GM21360 (cell line): ENCODE measurements around the gene ANXA2R.
A peak's percentile ranks its signal among the peaks of the same experiment; 100 is the strongest.
"Not testable (repeated sequence)": the region's sequence is repeated elsewhere in the genome, so short reads cannot be mapped to it uniquely, and the experiment has no call there.

ENCODE experiments used
- ATAC-seq: cut with Tn5 transposase; IDR thresholded peaks from one replicate; pipeline ENCODE4 v1.9.1; 2021; ENCODE audit warnings: mild to moderate bottlenecking, moderate library complexity; ENCODE audit not compliant: unreplicated experiment

Gene ANXA2R

DNA sequence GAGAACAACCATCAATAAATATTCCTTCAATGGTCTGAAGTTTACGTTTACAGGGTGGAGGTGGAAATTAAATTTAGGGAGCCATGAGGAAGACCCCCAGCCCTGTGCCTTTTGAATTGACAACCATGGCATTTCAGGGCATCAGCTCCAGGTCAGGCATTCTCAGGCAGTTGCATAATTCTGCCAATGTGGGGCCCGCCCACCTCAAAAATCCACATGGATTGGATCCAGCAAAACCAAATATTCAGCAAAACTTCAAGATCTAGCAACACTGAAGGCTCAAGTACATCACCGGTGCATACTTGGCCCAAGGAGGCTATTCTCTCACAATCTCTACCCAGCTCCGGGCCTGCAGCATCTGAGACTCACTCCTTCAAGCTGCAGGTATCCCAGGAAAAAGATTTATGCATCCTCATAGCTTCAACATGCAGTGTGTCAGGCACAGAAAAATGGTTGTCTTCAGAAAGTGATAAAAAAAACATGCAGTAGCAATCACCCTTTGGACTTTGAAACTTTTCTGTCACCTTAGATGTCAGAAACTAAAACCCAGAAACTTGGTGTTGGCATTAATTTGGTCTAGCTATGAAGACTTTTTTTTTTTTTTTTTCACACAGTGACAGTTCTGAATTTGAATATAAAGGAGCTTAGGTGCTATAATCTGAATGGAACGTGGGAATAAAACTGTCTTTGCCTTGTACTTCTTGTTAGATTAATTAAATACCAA, 21.4 kb upstream of the ANXA2R start:
- ATAC-seq: no peak

DNA sequence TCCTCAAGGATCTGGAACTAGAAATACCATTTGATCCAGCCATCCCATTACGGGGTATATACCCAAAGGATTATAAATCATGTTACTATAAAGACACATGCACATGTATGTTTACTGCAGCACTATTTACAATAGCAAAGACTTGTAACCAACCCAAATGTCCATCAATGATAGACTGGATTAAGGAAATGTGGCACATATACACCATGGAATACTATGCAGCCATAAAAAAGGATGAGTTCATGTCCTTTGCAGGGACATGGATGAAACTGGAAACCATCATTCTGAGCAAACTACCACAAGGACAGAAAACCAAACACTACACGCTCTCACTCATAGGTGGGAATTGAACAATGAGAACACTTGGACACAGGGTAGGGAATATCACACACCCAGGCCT, 19.9 kb upstream of the ANXA2R start:
- not testable (repeated sequence) for ATAC-seq

DNA sequence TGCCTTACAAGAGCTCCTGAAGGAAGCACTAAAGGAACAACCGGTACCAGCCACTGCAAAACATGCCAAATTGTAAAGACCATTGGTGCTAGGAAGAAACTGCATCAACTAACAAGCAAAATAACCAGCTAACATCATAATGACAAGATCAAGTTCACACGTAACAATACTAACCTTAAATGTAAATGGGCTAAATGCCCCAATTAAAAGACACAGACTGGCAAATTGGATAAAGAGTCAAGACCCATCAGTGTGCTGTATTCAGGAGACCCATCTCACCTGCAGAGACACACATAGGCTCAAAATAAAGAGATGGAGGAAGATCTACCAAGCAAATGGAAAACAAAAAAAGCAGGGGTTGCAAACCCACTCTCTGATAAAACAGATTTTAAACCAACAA, 15.0 kb upstream of the ANXA2R start:
- ATAC-seq: not testable (repeated sequence)

DNA sequence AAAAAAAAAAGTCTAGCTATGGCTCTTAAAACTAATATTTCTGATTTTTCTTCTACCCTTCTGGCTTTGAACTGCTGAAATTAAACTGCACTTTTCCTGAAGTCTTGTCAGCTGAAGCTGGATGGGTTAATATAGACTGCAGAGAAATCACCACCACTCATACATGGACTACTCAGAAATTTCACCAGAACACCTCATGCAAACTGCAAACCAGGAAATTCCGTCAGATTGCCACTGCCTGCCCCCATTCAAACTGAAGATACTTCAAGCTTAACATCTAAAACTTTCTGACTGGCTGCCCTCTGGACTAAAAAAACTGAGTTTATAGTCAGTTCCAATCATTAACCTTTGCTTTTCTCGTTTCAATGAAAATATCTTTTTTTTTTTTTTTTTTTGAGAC, 11.6 kb upstream of the ANXA2R start:
- ATAC-seq: no peak

DNA sequence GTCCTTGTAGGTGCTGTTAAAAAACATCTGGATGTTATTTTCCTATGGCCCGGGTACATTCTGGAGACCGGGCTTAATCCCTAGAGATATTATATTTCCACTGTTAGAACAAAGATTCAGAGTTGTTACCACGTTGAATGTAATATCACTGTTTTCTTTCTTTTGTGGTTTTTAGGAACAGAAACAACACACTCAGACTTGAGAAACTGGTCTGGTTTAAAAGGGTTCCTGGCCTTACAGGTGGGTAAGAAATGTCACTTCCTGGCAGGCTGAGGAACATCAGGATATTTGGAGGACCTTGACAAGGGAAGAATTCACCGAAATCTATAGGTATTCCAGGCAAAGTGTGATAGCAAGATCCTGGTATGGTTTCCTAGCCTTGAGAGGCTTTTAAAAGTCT, 10.3 kb upstream of the ANXA2R start:
- ATAC-seq: no peak

DNA sequence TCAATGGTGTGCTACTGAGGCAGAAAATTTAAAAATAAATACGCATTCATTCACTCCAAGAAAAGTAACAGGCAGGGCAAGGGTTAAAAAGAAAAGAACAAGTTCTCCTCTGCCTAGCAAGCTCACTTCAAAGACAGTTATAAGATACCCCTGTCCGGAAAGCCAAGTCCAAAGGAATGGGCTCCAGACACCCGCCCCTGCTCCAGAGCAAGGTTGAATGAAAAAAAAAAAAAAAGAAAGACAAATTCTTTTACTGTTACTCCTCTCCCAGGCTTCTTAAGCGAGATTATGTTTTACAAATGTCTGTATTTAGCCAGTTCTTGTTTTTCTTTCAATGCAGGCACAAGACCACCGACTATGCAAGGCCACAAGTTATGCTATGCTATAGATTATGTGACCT, 9.1 kb upstream of the ANXA2R start:
- ATAC-seq: no peak

DNA sequence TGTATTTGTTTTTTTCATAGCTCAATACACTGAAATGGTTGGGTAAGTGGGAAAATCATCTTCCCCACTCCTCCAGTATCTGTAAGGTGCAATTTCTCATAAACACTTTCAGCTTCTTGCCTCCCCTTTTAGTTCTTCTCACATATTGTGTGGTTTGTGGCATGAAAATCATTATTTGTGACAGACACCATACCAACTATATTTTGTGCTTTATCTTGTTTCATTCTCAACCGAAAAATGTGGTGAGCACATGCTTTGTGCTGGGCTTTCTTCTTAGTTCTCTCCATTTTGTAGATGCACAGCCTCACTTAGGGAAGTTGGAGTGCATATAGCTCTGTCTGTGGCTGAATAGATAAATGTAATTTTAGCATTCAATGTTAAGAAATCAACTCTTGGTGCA, 6.4 kb upstream of the ANXA2R start:
- ATAC-seq: no peak

DNA sequence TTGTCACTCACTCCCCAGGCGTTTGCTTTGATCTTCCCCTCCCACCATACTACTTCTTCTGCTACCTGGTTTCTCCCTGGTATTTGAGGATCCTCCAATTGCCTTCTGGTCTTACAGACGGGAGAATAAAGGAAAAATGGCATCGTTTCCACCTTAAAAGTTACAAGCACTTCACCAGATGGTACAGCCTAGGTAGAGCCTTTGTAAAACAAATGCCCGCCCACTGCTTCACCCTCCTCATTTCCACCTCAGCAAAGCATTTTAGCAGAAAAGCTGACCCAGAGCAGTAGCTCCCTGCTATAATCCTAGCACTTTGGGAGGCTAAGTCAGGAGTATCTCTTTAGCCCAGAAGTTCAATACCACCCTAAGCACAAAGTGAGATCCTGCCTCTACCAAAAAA, 5.1 kb upstream of the ANXA2R start:
- no peak for ATAC-seq

DNA sequence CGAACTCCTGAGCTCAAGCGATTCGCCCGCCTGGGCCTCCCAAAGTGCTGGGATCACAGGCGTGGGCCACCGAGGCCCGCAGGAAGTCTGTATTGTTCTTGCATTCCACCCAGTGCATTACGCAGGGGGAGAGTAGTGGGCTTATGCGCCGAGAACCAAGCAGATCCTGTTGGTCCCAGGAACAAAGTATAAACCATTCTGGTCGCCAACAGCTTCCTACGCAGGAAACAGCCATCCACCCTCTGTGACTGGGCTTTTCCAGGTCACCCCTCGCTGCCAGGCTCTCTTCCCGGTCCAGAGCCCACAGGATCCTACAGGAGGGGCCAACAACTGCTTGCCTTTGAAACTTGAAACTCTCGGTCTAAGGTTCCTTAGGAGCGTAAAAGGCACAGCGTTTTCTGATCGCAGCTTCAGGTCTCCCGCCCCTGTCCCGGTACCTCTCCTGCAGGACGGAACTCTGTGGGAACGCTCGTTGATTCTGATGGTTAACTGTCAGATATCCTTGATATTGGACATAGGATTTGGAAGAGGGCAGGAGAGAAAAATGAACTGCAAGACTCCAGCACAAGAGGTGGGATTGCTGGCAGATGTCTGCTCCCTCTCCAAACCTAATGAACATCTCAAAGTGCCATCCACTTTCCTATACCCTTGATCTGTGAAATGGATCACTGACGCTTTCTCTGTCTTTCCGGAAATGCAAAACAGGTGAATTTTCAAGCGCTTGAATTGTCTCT, 4.2 kb upstream of the ANXA2R start:
- no peak for ATAC-seq

DNA sequence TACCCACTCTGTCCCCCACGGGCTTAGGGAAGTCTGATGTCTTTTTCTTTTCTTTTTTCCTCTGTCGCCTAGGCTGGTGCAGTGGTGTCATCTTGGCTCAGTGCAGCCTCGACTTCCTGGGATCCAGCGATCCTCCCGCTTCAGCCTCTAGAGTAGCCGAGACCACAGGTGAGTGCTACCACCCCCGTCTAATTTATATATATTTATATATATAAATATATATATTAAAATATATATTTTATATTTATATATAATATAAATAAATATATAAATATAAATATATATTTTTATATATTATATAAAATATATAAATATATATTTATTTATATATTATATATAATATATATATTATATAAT, 3.3 kb upstream of the ANXA2R start:
- no peak for ATAC-seq

DNA sequence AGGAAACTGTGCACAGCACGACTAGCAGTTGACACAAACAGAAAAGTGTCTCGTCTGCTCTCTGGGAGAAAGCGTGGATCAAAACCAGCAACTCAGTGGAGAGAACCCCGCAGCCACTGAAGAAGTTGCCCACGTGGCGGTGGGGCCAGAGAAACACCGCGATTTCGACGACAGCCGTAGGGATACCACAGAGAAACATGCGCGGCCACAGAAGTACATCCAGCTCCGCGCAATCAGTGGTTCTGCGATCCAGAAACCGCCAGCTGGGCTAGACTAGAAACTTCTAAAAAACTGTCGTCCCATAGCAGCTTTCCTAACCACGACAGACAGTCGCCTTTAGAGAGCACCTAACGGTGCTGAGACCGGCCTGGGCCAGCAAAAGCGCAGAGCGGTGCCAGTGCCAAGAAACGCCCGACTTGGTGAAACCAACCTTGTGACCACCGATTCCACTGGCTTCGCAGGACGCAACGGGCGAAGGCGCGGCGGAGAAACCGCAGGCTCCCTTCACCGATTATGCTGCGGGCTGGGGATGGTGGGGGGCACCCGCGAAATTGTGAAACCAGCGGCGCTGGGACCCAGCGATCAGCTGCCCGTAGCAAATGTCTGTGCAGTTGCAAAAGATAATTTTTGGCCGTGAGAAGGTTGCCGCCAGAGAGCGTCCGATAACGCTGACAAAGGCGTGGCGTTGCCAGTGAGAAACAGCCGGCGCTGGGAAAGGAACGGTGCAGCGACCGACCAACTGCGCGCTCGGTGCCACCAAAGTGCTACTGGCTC, 2.7 kb upstream of the ANXA2R start:
- ATAC-seq: peak; percentile 7

DNA sequence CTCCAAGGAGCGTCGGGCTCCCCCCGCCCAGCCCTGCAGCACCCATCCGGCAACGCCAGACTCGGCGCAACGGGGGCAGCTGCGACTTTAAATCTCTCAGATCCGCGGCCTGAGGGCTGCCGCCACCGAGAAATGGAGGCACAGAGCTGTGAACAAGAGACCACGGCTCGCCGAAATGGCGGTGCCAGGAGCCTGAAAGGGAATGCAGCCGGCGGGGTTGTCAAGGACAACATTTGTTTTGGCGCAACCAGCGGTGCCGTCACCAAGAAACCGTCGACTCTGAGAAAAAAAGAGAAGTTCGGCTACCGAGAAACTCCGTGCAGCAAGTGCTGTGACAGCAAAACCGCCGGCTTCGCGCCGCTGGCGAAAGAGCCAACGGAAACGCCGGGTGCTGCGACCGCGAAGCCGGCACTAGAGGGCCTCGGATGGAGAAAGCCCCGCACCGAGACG, 2.1 kb upstream of the ANXA2R start:
- ATAC-seq: peak; percentile 18

DNA sequence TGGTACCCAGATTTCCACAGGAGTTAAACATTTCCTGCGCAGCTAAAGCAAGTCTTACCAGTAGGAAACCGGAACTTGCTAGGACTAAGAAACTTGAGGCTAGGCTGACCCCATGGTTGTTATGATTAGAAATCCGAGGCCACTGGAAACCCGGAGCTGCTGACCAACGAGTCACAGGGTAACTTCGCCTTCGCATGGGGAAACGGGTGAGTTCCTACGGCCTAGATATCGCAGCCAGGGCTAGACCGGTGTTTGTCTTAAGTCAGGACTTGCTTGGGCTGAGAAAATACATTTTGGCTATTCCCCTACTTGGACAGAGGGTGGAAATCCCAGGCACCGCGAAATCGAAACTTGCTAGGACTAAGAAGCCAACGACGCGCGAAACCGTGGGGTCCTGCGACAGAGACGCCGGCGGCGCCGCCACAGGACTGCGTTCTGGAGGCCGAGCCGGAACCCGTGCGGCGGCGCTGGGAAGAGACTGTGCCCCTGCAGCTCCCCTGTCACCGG, 1.6 kb upstream of the ANXA2R start:
- ATAC-seq: peak; percentile 18

DNA sequence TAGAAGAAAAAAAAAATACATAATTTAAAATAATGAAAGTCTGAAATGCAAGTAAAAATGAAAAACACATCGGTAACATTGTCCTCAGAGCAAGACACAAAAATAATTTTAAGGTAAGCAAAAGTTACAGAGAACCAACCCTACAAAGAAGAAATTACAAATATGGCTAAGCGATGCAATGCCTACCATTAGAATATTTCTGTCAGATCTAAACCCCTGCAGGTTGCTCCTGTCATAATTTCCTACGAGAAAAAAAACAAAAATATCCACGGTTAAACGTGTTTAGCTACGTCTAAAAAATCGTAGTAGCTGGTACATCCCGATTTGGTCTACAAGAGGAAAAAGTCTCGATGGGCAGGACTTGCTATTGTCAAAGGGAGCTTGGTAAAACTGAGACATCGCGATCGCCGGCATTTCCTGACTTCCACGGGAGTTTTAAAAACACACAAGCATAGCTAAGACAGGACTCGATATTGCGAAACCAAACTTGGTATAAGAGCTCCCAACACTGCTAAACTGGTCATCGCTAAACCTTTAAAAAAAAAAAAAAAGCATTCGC, 1.1 kb upstream of the ANXA2R start:
- no peak for ATAC-seq

DNA sequence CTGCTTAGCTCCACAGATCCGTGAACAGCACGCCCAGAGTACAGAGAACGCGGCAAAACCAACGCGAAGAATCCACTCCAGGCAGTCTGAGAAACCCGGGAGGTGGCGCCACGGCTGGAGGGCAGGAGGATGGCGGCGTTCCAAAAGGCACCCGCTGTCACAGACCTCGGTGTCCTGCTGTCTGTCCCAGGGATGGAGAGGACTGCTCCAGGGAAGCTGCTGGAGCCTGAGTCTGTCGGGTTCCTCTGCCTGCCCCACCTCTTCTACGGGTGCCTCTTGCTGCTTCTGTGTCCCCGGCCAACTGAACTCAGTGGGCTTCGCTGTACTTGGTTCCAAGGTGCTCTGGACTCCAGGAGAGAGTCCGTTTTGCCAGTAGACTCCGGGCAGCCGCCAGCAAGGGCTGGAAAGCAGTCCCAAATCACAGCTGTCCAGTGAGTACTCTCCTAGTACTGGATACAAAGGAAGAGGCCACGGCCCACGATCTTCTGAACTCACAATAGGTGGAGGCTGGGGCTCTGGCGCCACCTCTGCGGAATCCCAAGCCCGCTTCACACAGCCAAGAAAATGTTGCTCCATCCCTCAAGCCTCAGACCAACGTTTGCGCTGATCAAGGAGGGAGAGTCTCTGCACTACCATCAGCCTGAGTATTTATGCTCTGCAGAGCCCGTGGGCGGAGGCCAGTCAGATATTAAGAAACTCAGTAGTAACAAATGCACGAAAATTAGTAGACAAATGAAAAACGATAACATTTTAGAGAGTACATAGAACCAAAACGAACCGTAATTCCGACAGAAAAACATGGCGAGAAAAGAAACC, 440 bp downstream of the ANXA2R start:
- no peak for ATAC-seq

DNA sequence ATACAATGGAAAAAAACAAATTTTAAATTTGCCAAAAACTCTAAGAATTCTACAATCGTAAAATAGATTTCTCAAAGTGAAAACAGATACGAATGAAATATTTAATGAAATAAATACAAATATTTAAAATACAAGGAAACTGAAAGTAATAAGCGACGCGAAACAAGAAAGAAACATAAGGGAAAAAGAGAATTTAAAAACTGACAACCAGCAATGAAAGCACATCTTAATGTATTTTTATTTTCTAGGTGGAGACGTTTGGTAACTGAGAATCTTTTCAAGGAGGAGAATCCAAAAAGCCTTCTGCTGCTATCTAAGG, 1.0 kb downstream of the ANXA2R start:
- ATAC-seq: no peak

DNA sequence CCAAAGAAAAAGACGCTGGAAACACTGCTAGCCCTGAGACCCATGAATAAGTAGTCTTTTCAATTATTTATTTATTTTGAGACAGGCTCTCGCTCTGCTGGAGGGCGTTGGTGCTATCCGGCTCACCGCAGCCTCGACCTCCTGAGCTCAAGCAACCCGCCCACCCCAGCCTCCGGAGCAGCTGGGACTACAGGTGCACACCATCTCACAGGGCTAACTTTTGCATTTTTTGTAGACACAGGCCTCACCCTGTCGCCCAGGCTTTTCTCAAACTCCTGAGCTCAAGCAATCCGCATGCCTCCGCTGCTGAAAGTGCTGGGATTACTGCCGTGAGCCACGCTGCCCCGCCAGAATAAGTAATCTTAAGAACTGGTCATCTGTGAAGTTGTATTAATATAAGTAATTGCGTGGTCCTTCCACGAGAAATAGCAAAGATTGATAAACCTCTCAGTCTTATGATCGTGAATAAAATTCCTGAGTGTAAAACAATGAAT, 1.6 kb downstream of the ANXA2R start:
- no peak for ATAC-seq

DNA sequence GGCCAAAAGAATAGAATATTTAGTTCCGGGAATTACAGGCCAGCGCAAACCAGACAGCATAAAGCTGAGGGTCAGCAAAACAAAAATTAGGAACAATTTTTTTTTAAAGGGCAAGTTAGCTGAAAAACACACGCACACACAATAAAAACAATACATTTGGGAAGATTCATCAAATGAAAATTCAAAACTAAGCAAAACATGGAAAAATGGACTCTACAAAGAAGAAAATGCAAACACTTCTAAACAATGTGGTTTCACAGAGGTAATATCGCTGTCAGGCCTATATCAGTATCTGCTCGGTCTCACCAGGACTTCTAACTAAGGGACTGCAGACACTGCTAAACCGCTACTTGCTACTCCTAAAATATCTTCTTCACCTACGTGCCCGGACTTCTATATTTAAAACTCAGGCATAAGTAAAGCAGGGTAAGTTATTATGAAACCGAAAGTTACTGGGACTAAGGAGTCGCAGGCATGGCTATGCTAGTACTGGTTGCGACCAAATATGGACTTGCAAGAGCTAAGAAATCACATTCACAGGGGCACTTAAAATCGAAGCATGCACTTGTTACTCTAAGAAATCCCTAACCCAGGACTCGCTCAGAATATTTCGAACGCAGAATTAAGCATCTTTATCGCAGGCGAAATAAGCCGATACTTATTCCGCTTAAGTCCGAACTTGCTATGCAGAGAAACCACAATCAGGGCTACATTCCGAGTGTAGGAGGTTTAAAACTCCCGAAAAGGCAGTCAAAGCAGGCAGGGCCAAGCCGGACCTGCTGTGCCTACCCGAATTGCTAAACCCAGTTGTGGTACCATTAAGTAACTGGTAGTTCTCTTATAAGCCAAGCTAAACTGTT, 2.3 kb downstream of the ANXA2R start:
- ATAC-seq: peak; percentile 24

DNA sequence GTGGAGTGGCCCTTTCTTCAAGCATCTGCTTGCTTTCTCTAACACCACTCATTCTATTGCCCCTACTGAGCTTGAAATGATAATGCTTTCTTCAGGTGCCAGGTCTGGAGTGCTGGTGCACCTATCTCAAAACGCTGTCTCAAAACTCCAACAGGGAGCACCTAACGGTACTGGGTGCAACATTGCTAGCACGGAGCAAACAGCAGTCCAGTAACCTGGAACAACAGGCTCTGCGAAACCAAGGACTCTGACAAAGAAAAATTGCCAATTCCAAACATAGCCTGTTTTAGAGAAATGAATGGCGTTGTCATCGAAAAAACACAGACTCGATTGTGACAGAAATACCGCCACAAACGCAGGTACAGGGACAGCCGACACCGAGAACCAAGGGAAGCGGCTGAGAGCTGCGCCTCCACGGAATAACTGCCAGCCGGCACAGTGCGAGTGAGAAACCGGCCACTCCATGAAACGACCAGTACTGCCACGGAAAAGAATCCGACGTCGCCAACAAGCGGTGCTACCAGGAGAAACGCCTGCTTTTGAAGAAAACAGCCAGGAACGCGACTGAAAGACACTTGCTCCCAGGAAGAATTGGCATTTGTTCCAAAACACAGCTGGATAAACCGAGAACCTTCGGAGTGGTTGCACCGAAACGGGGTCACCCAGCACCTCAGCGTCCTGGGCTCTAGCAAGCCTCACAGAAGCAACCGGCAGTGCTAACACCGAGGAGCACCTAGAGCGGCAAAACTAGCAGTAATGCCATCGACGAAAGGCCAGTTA, 3.1 kb downstream of the ANXA2R start:
- ATAC-seq: no peak
